GM21786 (cell line): ENCODE data around the gene EPHB1.

Experiments used
- ATAC-seq: cut with Tn5 transposase; IDR thresholded peaks from one replicate; pipeline ENCODE4 v1.9.1; 2021; ENCODE audit not compliant: unreplicated experiment

EPHB1 gene

DNA sequence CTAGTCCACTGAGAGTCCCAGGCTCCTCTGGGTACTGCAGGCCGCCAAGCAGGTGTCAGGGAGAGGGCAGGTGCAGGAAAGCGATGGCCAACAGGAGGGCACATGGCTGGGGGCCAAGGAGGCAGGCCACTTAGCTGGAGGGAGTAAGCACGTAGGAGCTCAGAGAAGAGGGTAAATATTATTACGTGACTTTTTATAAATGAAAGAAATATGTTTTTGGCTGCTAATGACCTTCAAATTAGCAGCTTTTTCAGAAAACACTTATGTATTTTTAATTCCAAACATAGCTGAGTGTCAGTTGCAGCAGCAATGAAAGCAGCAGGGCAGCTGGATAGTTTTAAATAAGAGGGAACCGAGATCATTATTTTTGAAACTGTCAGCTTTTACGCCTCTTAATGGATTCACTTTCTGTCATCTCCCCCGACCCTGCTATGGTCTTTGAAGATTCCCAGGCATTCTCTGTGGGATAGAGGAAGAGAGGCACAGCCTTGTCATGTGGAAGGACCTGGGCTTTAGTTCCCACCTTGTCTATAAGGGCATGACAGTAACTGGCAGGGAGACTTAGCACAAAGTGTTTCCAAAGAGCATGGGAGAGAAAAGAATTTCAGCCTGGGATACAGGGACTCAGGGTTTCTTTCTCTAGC lies 477.1 kb downstream of the EPHB1 start:
- ATAC-seq = no peak

DNA sequence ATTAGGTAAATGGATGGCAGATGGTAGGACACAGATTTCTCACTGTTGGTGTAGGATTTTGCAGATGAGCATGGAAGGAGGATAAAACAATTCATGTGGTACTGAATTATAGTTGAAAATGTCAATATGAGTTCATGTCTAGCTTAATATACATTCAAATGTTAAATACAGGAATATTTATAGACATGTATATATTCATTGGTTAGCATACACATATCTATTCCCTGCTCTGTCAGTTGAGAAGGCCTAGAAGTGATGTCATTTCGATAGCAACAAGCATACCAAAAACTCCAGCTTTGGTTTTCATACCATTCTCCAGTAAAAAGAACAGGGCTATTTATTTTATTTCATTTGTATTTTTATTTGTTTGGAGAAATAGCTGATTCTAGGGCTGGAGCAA lies 497.1 kb downstream of the EPHB1 start:
- ATAC-seq = no peak

DNA sequence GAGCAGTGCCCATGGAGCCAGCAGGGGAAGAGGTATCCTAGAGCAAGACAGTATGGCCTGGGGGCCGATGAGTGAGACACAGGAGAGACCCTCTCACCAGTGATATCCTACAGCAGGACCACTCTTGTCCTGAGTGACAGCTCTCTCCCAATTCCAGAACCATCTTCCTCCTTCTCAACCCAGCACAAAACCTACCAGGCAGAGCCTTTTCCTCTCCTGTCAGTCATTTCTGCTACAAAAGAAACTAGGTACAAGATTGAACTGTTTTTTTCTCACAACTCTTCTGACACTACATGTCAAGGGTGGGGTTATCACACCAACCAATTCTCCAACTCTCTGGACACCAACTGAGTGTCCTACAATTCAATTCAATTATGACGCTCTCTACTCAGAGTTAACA lies 506.6 kb downstream of the EPHB1 start:
- ATAC-seq = no peak

DNA sequence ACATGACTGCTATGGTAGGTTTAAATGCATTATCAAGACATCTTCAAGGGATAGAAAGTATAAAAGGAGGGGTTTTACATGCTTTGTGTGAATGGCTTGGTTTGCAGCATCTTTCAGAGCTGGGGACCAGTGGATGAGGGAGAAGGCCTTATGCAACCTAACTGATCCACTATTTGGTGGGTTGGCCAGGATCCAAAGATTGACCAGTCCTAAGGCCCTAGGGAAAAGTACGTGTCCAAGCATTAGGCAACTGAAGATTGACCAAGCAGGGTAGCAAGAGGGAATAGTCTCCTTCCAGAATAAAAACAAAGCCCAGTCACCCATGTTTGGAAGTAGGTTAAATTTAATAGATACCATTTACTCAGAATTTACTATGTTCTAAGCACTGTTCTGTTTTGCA lies 509.3 kb downstream of the EPHB1 start:
- ATAC-seq = no peak
